Vagina (tissue), 2 donors: Measurements from ENCODE around the gene ZNF142.

Experiments
- POLR2A ChIP-seq, 2 donors: fragments of 450-650 bp; IDR thresholded peaks; one replicate each; pipeline ENCODE4 v1.6.1; 2017; ENCODE audit warnings: antibody characterized with exemption in 2 of 2, mild to moderate bottlenecking in 2 of 2, moderate library complexity in 2 of 2
- POLR2AphosphoS5 ChIP-seq, 2 donors: sonication (generic); formaldehyde crosslinking; IDR thresholded peaks; one replicate each; pipeline ENCODE4 v1.9.0; 2017; ENCODE audit warnings: antibody characterized with exemption in 2 of 2, mild to moderate bottlenecking in 2 of 2, low read depth in 1 of 2; ENCODE audit not compliant: insufficient read depth in 1 of 2
- TF ChIP-seq, protein P1 (sequence below), 3 experiments: fragments of 450-650 bp in 2 of 3; fragments of 200-600 bp in 1 of 3; sonication (generic) in 1 of 3; IDR thresholded peaks; one replicate each; pipeline ENCODE4 v1.5.1; 2017 to 2019; ENCODE audit warnings: antibody characterized with exemption in 3 of 3, mild to moderate bottlenecking in 2 of 3, moderate library complexity in 2 of 3

DNA sequence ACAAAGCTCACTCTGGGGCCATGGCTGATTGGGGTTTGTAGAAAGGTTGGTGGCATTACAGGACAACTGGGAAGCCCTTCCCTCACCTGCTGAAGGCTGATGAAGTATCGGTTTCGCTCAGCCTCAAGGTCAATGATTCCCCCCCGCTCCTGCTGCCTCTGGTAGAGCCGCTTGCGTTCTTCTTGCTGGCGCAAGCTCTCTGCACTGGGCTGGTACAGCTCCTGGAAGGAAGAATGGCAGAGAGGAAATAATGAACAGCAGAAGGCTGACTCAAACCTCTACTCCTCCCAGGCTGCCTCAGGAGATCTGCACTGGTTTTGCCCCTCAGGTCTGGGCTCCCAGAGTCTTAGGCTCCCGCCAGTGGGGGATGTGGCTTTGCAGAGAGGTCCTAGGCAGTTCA, 5.2 kb upstream of the ZNF142 start:
- TF ChIP-seq, protein P1, sequence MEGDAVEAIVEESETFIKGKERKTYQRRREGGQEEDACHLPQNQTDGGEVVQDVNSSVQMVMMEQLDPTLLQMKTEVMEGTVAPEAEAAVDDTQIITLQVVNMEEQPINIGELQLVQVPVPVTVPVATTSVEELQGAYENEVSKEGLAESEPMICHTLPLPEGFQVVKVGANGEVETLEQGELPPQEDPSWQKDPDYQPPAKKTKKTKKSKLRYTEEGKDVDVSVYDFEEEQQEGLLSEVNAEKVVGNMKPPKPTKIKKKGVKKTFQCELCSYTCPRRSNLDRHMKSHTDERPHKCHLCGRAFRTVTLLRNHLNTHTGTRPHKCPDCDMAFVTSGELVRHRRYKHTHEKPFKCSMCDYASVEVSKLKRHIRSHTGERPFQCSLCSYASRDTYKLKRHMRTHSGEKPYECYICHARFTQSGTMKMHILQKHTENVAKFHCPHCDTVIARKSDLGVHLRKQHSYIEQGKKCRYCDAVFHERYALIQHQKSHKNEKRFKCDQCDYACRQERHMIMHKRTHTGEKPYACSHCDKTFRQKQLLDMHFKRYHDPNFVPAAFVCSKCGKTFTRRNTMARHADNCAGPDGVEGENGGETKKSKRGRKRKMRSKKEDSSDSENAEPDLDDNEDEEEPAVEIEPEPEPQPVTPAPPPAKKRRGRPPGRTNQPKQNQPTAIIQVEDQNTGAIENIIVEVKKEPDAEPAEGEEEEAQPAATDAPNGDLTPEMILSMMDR (IDR thresholded peaks at IDR 0.05), result no peak
- no peak for TF ChIP-seq POLR2A (IDR thresholded peaks at IDR 0.05)
- no peak for TF ChIP-seq POLR2AphosphoS5 (IDR thresholded peaks at IDR 0.05; ENCODE audit: insufficient read depth in 1 of 2, low read depth in 1 of 2)
